DOHH2 (cell line): ENCODE results near the gene MOK.
"Not testable (repeated sequence)": the region's sequence is repeated elsewhere in the genome, so short reads cannot be mapped to it uniquely, and the experiment has no call there.

ENCODE experiments used
- H3F3A ChIP-seq: fragments of 200-600 bp; sonication (generic), shearing (Covaris generic); 2 replicates; pipeline ENCODE4 v1.6.0; 2016; ENCODE audit warnings: antibody characterized with exemption, mild to moderate bottlenecking; ENCODE audit not compliant: control insufficient read depth, insufficient read depth
- H3K27ac ChIP-seq: fragments of 200-600 bp; sonication (generic); 2 replicates; pipeline ENCODE4 v1.5.1; 2014; ENCODE audit warnings: low read depth, mild to moderate bottlenecking, low read length, moderate library complexity
- H3K27me3 ChIP-seq: fragments of 200-600 bp; sonication (generic); 2 replicates; pipeline ENCODE4 v1.6.1; 2014; ENCODE audit warnings: mild to moderate bottlenecking, low read length, mixed read lengths; ENCODE audit not compliant: control insufficient read depth
- H3K36me3 ChIP-seq: fragments of 200-600 bp; sonication (generic); 2 replicates; pipeline ENCODE4 v1.6.1; 2014; ENCODE audit warnings: mild to moderate bottlenecking, low read length, moderate library complexity, mixed read lengths; ENCODE audit not compliant: control insufficient read depth
- H3K4me1 ChIP-seq: fragments of 200-600 bp; sonication (generic); 2 replicates; pipeline ENCODE4 v1.6.1; 2014; ENCODE audit warnings: mild to moderate bottlenecking, low read length, mixed read lengths; ENCODE audit not compliant: control insufficient read depth
- H3K4me2 ChIP-seq: fragments of 200-600 bp; sonication (generic); 2 replicates; pipeline ENCODE4 v1.6.0; 2014; ENCODE audit warnings: mild to moderate bottlenecking, low read length, moderate library complexity
- H3K4me3 ChIP-seq: fragments of 200-600 bp; sonication (generic); 2 replicates; pipeline ENCODE4 v1.5.1; 2014; ENCODE audit warnings: mild to moderate bottlenecking, low read length, mixed read lengths
- H3K79me2 ChIP-seq: fragments of 200-600 bp; sonication (generic); 2 replicates; pipeline ENCODE4 v1.6.1; 2014; ENCODE audit warnings: mild to moderate bottlenecking, low read length, mixed read lengths; ENCODE audit not compliant: control insufficient read depth
- H3K9me2 ChIP-seq: fragments of 200-600 bp; sonication (generic); replicated peaks from 2 replicates; pipeline ENCODE4 v1.6.1; 2014; ENCODE audit warnings: mild to moderate bottlenecking, low read length, mixed read lengths; ENCODE audit not compliant: control insufficient read depth
- H3K9me3 ChIP-seq: fragments of 200-600 bp; sonication (generic); 2 replicates; pipeline ENCODE4 v1.6.1; 2014; ENCODE audit warnings: antibody characterized with exemption, low read length, mixed read lengths; ENCODE audit not compliant: control insufficient read depth, insufficient read depth
- H4K20me1 ChIP-seq: fragments of 200-600 bp; sonication (generic); 2 replicates; pipeline ENCODE4 v1.6.0; 2014; ENCODE audit warnings: low read depth, mild to moderate bottlenecking, antibody characterized with exemption, low read length, moderate library complexity; ENCODE audit not compliant: control insufficient read depth, insufficient read depth
- EZH2phosphoT487 ChIP-seq: fragments of 200-600 bp; sonication (generic); IDR thresholded peaks from 2 replicates; pipeline ENCODE4 v1.6.1; 2017; ENCODE audit warnings: borderline replicate concordance, mild to moderate bottlenecking, antibody characterized with exemption, low read length, moderate library complexity, mixed read lengths
- TF ChIP-seq, protein P1 (sequence below): fragments of 200-600 bp; sonication (generic); IDR thresholded peaks from one replicate; pipeline ENCODE4 v1.5.1; 2014; ENCODE audit warnings: antibody characterized with exemption, mild to moderate bottlenecking, low read depth, low read length; ENCODE audit not compliant: poor library complexity, severe bottlenecking

MOK gene

DNA sequence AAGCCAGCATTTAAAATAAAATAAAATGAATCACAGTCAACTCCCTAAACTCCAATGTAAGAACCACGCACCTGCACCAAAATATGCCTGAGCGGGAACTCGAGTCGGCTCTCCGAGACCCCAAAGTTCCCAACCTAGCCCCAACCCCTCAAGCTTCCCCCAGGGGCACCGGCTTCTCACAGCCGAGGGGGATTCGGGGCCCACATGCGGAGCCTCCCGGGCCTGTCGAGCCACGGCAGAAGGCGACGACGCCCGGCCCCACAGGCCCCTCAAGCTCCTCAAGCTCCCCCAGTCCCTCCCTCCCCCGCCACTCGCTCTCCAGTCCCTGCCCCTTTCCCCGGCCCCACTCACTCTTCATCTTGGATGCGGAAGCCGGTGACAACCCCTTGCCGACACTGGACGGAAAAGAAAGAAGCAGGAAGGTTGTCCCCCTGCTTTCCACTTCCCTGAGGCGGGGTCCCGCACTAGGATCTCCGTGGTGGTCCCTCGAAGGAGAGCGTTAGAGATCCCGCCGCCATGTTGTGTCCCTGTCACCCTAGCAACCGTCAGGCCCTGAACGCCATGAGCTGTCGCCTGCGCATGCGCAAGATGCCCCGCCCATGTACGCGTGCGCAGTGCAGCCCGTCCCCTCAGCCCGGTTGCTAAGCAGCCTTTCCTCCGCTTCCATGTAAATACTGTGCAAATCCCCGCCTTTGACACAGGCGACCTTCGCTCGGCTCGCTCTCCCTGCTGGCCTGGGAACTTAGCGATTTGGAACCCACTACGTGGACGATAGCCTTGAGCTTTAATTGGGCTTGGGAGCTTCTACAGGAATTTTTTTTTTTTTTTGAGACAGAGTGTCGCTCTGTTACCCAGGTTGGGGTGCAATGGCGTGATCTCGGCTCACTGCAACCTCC lies at the start of gene MOK:
Gene MOK, minus strand, starts transcription at position 554 of the 896 bp plus-strand sequence. Its CDS starts 196 bp downstream, at position 358.
- Histone ChIP-seq H3K9me2 (no peaks in the 10 kb centered on the region), H3F3A (no peaks in the 10 kb centered on the region; the same call in 1 of the 2 replicates), H3K27ac (no peak within 1 kb of the TSS), H3K27me3 (peaks cover 2% of the 10 kb centered on the region; the same call in 1 of the 2 replicates), H3K9me3 (no peaks in the 10 kb centered on the region), H3K79me2 (no peaks in the 10 kb centered on the region), H3K4me1 (peaks cover 10% of the 10 kb centered on the region), H3K36me3 (no peaks in the 10 kb centered on the region), H3K4me3 (peak within 1 kb of the TSS; percentile 96), H3K4me2 (peak within 1 kb of the TSS; percentile 91), H4K20me1 (no peaks in the 10 kb centered on the region)
- TF ChIP-seq, protein P1, sequence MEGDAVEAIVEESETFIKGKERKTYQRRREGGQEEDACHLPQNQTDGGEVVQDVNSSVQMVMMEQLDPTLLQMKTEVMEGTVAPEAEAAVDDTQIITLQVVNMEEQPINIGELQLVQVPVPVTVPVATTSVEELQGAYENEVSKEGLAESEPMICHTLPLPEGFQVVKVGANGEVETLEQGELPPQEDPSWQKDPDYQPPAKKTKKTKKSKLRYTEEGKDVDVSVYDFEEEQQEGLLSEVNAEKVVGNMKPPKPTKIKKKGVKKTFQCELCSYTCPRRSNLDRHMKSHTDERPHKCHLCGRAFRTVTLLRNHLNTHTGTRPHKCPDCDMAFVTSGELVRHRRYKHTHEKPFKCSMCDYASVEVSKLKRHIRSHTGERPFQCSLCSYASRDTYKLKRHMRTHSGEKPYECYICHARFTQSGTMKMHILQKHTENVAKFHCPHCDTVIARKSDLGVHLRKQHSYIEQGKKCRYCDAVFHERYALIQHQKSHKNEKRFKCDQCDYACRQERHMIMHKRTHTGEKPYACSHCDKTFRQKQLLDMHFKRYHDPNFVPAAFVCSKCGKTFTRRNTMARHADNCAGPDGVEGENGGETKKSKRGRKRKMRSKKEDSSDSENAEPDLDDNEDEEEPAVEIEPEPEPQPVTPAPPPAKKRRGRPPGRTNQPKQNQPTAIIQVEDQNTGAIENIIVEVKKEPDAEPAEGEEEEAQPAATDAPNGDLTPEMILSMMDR = no peak
- TF ChIP-seq EZH2phosphoT487 = no peak

DNA sequence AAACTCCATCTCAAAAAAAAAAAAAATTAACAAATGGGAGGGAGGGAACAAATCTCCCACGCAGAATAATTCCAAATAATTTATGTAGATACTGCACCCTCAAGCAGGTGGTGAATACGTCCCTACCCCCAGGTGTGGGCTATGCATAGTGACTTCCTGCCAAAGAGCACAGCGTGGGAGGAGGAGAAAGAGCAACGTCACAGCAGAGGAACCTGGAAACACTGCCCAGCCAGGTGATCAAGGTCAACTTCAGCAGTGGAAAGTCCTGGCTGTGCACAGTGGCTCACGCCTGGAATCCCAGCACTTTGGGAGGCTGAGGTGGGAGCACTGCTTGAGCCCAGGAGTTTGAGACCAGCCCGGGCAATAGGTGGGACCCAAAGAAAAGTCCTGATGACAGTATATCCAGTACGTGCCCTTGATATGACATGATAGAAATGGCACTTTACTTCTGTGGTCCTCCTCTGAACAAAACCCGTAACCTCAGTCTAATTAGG lies 48.2 kb upstream of the MOK start:
- Histone ChIP-seq H3K4me3 (no peak overlapping the region), H3K27me3 (no peaks in the 10 kb centered on the region), H3F3A (no peaks in the 10 kb centered on the region; the same call in 1 of the 2 replicates), H3K27ac (no peak overlapping the region), H4K20me1 (no peaks in the 10 kb centered on the region), H3K79me2 (no peaks in the 10 kb centered on the region), H3K4me2 (no peak overlapping the region), H3K9me2 (no peaks in the 10 kb centered on the region), H3K4me1 (no peaks in the 10 kb centered on the region), H3K36me3 (peaks cover 70% of the 10 kb centered on the region), H3K9me3 (no peaks in the 10 kb centered on the region)
- no peak for TF ChIP-seq EZH2phosphoT487
- TF ChIP-seq, protein P1 = no peak

DNA sequence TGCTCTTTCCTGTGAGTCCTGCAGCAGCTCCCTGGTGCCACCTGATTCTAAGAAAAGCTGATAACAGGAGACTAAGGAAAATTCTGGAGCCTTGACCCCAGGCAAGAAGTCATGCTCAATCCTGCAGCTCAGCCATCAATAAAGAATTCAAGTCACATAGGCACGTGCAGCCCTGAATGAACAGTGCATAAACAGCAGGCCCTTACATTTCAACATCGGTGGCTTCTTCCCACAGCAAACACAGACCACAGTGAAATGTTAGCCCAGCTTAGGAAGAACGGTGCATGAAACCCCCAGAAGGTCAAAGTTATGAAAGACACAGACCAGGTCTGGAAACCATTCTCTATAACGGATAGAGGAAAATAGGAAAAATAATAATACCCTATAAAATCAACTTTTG lies 47.2 kb upstream of the MOK start:
- Histone ChIP-seq H4K20me1 (no peaks in the 10 kb centered on the region), H3K4me2 (no peak overlapping the region), H3K36me3 (peaks cover 69% of the 10 kb centered on the region), H3K27me3 (no peaks in the 10 kb centered on the region), H3K79me2 (no peaks in the 10 kb centered on the region), H3K9me3 (no peaks in the 10 kb centered on the region), H3K9me2 (no peaks in the 10 kb centered on the region), H3K4me3 (no peak overlapping the region), H3F3A (no peaks in the 10 kb centered on the region; the same call in 1 of the 2 replicates), H3K4me1 (no peaks in the 10 kb centered on the region), H3K27ac (no peak overlapping the region)
- TF ChIP-seq, protein P1 = no peak
- no peak for TF ChIP-seq EZH2phosphoT487

DNA sequence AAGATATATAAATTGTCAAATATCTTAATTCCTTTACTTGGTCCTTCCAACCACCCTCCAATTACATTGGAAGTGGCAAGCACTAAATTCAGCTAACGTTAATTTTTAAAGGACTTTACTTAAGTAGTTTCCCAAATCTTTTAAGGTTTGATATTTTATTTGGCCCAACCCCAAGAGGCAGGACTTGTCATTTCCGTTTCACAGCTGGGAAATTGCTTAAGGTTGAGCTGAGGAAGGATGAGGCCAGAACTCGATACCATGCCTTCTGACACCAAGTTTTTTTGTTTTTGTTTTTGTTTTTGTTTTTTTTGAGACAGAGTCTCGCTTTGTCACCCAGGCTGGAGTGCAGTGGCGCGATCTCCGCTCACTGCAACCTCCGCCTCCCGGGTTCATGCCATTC lies 46.6 kb upstream of the MOK start:
- H4K20me1 ChIP-seq, H3K4me3 ChIP-seq, H3F3A ChIP-seq, H3K27me3 ChIP-seq, H3K27ac ChIP-seq, H3K4me2 ChIP-seq, H3K4me1 ChIP-seq, H3K79me2 ChIP-seq, H3K9me2 ChIP-seq, H3K9me3 ChIP-seq: not testable (repeated sequence)
- H3K36me3 ChIP-seq = peaks cover 70% of the 10 kb centered on the region
